Ectodermal cell (in vitro differentiated cells): ENCODE measurements around the gene FEM1A.

ENCODE experiments used
- H3K27ac ChIP-seq: 2 replicates; pipeline ENCODE4 v1.7.0; 2013; ENCODE audit warnings: mild to moderate bottlenecking, low read depth, low read length; ENCODE audit not compliant: insufficient read depth, poor library complexity, severe bottlenecking
- H3K27me3 ChIP-seq: 2 replicates; pipeline ENCODE4 v1.7.0; 2013; ENCODE audit warnings: mild to moderate bottlenecking, low read length; ENCODE audit not compliant: insufficient read depth, control insufficient read depth, poor library complexity, severe bottlenecking
- H3K36me3 ChIP-seq: one replicate; pipeline ENCODE4 v1.7.0; 2013; ENCODE audit warnings: low read length; ENCODE audit not compliant: control insufficient read depth, insufficient read depth
- H3K4me1 ChIP-seq: one replicate; pipeline ENCODE4 v1.7.0; 2013; ENCODE audit warnings: low read length; ENCODE audit not compliant: control insufficient read depth, insufficient read depth
- H3K4me3 ChIP-seq: 2 replicates; pipeline ENCODE4 v1.7.0; 2013; ENCODE audit warnings: low read depth, low read length, control low read depth; ENCODE audit not compliant: insufficient read depth
- H3K9me3 ChIP-seq: 2 replicates; pipeline ENCODE4 v1.7.0; 2013; ENCODE audit warnings: mild to moderate bottlenecking, low read length, moderate library complexity; ENCODE audit not compliant: control insufficient read depth
- WGBS, 2 experiments: methylation state at CpG; one replicate each; pipeline ENCODE4 v1.1.7; 2013; ENCODE audit warnings: missing lambda C conversion rate in 2 of 2; 5-methylcytosine and 5-hydroxymethylcytosine counted together

FEM1A gene

DNA sequence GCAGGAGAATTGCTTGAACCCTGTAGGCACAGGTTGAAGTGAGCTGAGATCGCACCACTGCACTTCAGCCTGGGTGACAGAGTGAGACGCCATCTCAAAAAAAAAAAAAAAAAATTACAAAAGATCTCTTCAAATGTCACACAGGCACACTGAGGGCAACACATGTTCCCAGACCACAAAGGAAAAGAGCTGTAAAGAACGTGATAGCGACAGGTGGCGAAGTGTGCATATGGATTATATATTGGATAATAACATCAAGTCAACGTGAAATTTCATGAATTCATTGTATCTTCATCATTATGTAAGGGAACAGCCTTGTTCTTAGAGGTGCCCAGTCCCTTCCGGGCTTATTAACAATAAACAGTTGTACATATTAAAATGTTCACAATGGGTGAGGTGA, 36.1 kb upstream of the FEM1A start:
- no peaks in the 10 kb centered on the region for H3K36me3 ChIP-seq
- peaks cover 6% of the 10 kb centered on the region for H3K4me1 ChIP-seq
- H3K27ac ChIP-seq, result no peak overlapping the region
- H3K9me3 ChIP-seq, result no peaks in the 10 kb centered on the region
- no peak overlapping the region for H3K4me3 ChIP-seq
- WGBS, 2 experiments, result 95 to 98% methylated on average over 6 of the region's 7 CpGs
- H3K27me3 ChIP-seq, result peaks cover 22% of the 10 kb centered on the region

DNA sequence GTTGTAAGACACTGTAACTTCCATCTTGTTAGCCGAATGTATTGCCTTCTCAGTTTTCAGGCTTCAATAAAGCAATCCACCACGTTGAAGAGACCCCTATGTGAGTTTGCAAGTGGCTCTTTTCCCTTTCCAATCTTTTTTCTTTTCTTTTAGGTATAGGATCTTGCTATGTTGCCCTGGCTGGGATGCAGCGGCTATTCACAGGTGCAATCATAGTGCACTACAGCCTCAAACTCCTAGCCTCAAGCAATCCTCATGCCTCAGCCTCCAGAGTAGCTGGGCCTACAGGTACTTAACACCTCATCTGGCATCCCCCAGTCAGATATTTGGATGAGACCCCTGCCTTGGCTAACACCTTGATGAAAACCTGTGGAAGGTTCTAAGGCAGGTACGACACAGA, 33.5 kb upstream of the FEM1A start:
- Histone ChIP-seq H3K27ac (no peak overlapping the region), H3K36me3 (no peaks in the 10 kb centered on the region), H3K4me1 (peaks cover 6% of the 10 kb centered on the region), H3K4me3 (no peak overlapping the region), H3K9me3 (no peaks in the 10 kb centered on the region), H3K27me3 (peaks cover 22% of the 10 kb centered on the region)
- 74 to 81% methylated on average over 4 of the region's 4 CpGs for WGBS, 2 experiments

DNA sequence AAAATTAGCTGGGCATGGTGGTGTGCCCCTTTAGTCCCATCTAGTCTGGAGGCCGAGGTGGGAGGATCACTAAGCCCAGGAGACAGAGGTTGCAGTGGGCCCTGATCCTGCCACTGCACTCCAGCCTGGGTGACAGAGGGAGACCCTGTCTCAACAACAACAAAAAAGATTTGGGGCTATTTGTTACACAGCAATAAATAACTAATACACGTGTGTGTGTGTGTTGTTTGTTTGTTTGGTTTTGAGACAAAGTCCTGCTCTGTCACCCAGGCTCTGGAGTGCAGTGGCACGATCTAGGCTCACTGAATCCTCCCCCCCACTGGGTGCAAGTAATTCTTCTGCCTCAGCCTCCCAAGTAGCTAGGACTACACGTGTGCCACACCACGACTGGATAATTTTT, 32.9 kb upstream of the FEM1A start:
- Histone ChIP-seq H3K4me1 (peaks cover 6% of the 10 kb centered on the region), H3K36me3 (no peaks in the 10 kb centered on the region), H3K27ac (no peak overlapping the region), H3K4me3 (no peak overlapping the region), H3K9me3 (no peaks in the 10 kb centered on the region), H3K27me3 (peaks cover 22% of the 10 kb centered on the region)
- WGBS, 2 experiments, result 69 to 70% methylated on average over 4 to 5 of the region's 5 CpGs

DNA sequence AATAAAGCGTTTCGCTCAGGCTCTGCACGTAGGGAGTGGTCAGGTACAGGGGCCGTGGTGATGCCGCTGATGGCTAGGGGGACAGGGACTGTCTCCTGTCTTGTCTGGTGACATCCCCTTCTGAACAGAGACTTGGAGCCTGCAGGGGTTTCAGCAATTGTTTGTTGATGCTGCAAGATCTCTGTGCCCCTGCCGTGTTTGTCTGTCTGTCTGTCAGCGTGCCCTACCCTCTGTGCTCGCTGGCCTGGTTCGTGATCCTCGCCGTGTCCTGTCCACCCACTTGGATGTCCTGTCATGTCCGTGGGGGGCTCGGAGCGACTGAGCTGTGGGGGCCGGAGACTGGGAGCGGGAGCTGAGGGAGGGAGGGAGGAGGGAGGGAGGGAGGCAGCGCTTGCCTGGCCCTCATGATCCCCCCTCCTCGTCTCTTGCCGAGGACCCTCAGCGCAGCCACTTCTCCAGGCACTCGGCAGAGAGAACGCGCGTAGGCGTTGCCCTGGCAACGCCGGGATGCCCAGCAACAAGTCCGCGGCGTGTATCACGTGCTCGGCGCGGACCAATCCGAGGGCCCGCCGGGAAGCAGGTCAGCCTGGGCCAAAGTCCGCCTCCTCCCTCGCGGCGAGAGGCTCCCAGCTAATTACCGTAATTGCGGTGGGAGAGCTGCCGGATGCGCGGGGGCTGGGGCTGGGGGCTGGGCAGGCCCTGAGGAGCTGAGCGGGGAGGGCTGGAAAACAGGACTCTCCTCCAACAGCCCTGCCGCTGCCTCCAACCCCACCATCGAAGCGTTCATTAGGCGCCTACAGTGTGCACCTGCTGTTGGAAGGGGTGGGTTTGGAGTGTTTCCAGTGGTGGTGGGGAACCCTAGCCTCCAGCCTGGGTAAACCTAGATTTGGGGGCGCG, 31.9 kb upstream of the FEM1A start:
- H3K9me3 ChIP-seq, result no peaks in the 10 kb centered on the region
- no peak overlapping the region for H3K27ac ChIP-seq
- peaks cover 6% of the 10 kb centered on the region for H3K4me1 ChIP-seq
- peaks cover 22% of the 10 kb centered on the region for H3K27me3 ChIP-seq
- 5 to 6% methylated on average over 53 of the region's 53 CpGs for WGBS, 2 experiments
- no peaks in the 10 kb centered on the region for H3K36me3 ChIP-seq
- H3K4me3 ChIP-seq, result peak overlapping the region; percentile 40

DNA sequence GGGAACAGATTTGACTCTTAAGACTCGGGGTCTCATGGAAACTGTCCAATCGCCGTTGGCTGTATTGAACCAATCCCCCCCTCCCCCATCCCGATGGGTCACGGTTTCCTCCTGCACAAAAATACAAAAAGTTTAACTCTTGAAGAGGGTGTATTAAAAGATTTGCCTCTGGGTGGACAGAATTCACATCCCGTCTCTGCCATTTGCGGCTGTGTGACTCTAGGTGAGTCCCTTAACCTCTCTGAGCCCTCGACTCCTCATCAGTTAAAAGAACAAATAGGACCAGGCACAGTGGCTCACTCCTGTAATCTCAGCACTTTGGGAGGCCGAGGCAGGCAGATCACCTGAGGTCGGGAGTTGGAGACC, 31.3 kb upstream of the FEM1A start:
- H3K36me3 ChIP-seq, result no peaks in the 10 kb centered on the region
- H3K27ac ChIP-seq, result no peak overlapping the region
- WGBS, 2 experiments, result 65 to 66% methylated on average over 9 to 10 of the region's 10 CpGs
- H3K27me3 ChIP-seq, result peaks cover 22% of the 10 kb centered on the region
- H3K9me3 ChIP-seq, result no peaks in the 10 kb centered on the region
- peaks cover 6% of the 10 kb centered on the region for H3K4me1 ChIP-seq
- H3K4me3 ChIP-seq, result peak overlapping the region; percentile 40

DNA sequence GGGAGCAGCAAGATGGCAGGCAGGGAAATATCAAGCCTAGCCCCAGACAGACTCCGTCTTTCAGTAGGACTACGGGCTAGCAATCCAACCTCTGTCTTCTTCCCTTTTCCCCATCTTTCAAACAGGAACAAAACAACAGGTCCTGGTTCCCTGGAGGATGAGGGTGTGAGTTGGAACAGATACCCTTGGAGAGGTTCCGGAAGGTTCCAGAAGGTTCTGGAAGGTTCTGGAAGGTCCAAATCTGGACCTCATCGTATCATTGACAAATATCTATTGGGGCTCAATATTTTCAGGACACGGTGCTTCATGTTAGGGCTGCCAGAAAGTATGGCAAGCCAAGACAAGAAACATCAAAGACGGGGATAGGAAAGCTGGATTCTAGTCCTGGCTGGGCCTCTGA, 28.5 kb upstream of the FEM1A start:
- Histone ChIP-seq H3K27ac (no peak overlapping the region), H3K9me3 (no peaks in the 10 kb centered on the region), H3K36me3 (no peaks in the 10 kb centered on the region), H3K4me1 (peaks cover 6% of the 10 kb centered on the region), H3K4me3 (no peak overlapping the region), H3K27me3 (peaks cover 14% of the 10 kb centered on the region)
- WGBS, 2 experiments, result 90 to 93% methylated on average over 5 to 6 of the region's 6 CpGs

DNA sequence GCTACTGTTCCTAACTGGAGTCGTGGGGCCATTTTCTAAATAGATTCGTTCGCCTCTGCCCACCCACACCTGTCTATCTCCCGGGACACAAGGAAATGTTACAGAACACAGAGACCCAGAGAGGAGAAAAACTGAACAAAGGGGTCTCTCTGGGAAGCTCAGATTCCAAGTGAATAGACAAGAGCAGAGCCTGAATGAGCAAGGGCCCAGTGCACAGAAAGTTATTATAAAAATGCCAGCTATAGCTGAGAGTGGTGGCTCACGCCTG, 27.2 kb upstream of the FEM1A start:
- H3K27ac ChIP-seq, result no peak overlapping the region
- WGBS, 2 experiments, result 84 to 85% methylated on average over 5 of the region's 5 CpGs
- H3K4me3 ChIP-seq, result no peak overlapping the region
- H3K36me3 ChIP-seq, result no peaks in the 10 kb centered on the region
- peaks cover 6% of the 10 kb centered on the region for H3K4me1 ChIP-seq
- H3K27me3 ChIP-seq, result peaks cover 1% of the 10 kb centered on the region
- H3K9me3 ChIP-seq, result no peaks in the 10 kb centered on the region

DNA sequence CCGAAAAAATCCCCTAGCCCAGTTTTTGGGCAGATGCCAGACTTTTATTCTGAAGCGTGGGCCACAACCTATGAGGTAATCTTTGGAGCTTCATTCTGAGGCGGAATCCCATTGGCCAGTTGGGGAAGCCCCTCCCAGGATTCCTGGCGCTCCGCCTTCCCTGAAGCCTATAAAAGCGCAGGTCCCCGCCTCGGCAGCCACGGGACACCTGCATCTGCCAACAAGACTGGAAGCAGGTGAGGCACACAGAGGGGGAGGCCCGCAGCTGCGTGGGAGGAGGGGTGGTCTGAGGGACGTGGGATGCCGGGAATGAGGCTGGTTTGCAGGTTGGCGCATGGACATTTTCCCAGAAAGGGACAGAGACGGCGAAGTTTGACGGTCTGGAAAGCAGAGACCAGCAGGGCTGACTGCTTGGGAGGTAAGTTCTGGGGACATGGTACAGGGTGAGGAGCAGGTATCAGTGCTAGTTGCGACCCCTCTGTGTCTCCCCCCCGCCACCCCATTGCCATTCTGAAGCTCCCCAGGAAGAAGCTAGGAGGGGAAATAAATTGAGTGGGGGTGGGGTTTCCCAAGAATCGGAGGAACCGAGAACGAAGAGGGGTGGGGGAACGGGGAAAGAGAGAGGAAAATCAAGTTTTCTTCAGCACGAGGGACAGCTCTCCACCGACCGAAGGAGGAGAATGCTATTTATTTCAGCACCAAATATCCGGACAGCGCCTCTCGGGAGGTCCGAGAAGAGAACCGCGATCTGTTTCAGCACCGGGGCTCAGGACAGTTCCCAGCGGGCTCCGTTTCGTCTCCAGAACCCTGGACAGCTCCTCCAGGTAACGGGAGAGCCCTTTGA, 22.4 kb upstream of the FEM1A start:
- H3K36me3 ChIP-seq, result no peaks in the 10 kb centered on the region
- peaks cover 18% of the 10 kb centered on the region for H3K27me3 ChIP-seq
- H3K27ac ChIP-seq, result no peak overlapping the region
- 13 to 15% methylated on average over 37 of the region's 37 CpGs for WGBS, 2 experiments
- no peaks in the 10 kb centered on the region for H3K4me1 ChIP-seq
- H3K4me3 ChIP-seq, result no peak overlapping the region
- no peaks in the 10 kb centered on the region for H3K9me3 ChIP-seq

DNA sequence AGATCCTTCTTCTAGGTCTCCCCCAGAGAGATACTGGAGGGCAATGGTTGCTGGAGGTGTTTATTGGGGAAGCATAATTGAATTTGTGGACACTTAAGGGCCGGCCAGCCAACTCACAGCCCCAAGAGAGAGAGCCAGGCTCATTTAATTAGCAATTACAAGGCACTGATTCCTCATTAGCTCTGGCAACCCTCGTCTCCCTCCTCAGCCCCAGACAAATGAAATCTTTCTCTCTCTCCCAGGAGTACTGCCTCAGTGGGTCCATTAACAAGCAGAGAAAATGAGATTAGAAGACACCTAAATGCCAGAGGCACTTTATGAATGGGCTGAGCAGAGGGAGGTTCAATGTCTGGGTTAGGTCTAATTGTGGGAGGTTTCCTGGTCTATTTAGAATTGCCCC, 19.0 kb upstream of the FEM1A start:
- WGBS, 2 experiments, result 51 to 53% methylated on average over 2 of the region's 2 CpGs
- no peak overlapping the region for H3K27ac ChIP-seq
- no peaks in the 10 kb centered on the region for H3K4me1 ChIP-seq
- no peaks in the 10 kb centered on the region for H3K9me3 ChIP-seq
- H3K36me3 ChIP-seq, result no peaks in the 10 kb centered on the region
- peaks cover 22% of the 10 kb centered on the region for H3K27me3 ChIP-seq
- H3K4me3 ChIP-seq, result no peak overlapping the region

DNA sequence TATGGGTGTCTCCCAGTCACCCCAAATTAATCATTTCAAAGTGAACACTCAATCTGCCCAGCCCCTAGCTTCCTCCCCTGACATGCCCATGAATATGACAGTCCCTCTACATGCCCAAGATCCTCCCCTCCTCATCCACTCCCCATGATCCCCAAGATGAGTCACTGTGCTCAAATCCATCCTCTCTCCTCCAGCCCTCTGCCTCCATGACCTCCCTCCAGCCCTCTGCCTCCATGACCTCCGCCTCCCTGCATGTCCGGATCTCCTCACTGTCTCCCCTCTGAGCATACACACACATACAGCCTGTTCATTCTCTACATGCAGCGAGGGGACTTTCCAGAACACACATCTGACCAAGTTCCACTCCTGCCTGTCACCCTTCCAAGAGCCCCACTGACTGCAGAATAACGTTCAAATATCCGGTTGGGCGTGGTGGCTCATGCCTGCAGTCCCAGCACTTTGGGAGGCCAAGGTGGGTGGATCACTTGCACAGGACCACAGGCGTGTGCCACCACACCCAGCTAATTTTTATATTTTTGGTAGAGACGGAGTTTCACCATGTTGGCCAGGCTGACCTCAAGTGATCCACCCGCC, 18.4 kb upstream of the FEM1A start:
- Histone ChIP-seq H3K27ac (no peak overlapping the region), H3K27me3 (peaks cover 22% of the 10 kb centered on the region), H3K4me1 (no peaks in the 10 kb centered on the region), H3K36me3 (no peaks in the 10 kb centered on the region), H3K4me3 (no peak overlapping the region), H3K9me3 (no peaks in the 10 kb centered on the region)
- WGBS, 2 experiments, result 66 to 67% methylated on average over 9 of the region's 9 CpGs
